Activated CD4-positive, CD25-positive, alpha-beta regulatory T cell treated with anti-CD3 and anti-CD28 coated beads, Interleukin-2, amount 50 U/mL, for 24 hours (primary cell): Measurements from ENCODE around the gene SVBP.
"Not testable (repeated sequence)": the region's sequence is repeated elsewhere in the genome, so short reads cannot be mapped to it uniquely, and the experiment has no call there.

Experiments used
- ATAC-seq, 2 donors: fragments of 150-1000 bp; cut with Tn5 transposase; one replicate each; pipeline ENCODE4 v1.10.0; 2021; ENCODE audit warnings: mild to moderate bottlenecking in 1 of 2, moderate library complexity in 1 of 2

SVBP gene

DNA sequence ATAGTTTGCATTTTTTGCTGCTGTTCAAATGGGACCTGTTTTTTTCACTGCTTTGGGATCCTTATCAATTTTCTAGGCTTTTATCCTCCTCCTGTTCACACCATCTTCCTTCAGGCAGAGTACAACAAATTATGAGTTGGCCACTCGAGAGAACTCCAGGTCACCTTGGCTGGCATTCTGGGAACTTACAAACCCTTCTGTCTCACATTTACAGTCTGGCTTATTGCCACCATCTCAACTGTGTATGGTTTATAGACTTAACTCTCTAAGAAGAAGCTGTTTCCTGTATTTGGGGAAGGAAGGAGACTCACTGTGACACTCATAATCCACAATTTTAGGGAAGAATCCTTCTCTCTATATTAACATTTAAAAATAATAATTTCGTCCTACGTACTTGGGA lies 23.8 kb upstream of the SVBP start:
- ATAC-seq, result no peak

DNA sequence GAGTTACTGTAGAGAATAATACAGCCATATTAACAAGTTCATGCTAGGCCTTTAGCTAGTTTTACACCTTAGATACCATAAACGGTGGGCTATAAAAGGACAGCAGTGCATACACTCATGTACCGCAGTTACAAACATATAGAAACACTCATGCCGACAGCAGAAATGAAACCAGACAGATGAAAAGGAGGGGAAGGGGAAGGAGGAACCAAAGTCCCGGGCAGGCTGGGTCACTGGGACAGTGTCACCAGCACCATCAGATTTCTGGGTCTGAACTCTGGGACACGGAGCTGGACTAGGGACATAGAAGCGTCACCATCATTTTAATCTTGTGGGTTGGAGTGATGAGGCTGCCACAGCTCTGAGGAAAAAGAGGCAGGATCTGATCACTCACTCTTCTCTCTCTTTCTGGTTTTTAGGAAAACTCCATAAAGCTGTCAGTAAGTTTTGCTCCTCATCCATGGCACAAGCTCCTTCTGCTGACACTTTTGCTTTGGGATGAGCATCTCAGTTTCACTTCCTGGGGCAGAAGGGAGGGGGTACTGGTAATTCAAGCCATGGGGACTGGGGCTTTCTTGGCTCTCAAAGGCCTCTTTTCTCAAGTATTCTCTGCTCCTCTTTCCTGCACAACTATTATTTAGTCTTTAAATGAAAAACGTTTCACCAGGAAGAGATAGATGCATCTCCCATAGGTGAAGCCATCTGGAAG lies 21.4 kb upstream of the SVBP start:
- ATAC-seq, result no peak

DNA sequence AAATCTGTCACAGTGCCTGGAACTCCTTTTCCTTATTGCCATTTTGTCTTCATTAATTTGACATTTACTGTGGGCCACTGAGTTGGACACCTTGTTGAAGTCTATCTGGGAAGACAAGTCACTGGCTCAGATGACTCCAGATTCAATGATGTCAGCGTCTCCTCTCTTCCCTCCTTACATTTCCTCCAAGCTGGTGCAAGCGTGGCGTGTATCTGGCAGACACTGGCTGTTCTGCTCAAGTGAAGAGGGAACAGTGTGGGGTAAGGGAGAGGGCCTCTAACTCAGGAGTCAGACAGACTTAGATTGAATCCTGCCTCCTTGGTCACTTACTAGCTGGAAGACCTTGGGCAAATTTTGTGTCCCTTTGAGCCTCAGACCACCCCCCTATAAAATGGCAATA lies 20.5 kb upstream of the SVBP start:
- no peak for ATAC-seq

DNA sequence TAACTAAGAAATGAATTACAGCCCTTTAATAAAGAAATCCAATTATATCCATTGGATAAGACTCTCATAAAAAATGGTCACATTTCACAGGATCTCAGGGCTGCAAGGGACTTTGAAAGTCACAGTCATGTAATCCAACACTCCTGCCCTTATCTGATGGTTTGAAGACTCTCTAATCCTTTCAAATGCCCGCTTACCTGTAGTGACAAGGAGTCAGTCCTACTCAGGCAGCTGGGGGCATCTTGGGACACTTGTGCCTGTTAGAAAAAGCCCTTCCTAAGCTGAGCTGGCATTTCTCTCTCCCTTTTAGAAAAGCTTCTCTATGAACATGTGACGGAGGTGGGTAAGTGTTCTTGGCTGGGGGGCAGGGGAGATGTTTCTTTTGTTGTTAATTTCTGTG lies 18.2 kb upstream of the SVBP start:
- ATAC-seq, result no peak

DNA sequence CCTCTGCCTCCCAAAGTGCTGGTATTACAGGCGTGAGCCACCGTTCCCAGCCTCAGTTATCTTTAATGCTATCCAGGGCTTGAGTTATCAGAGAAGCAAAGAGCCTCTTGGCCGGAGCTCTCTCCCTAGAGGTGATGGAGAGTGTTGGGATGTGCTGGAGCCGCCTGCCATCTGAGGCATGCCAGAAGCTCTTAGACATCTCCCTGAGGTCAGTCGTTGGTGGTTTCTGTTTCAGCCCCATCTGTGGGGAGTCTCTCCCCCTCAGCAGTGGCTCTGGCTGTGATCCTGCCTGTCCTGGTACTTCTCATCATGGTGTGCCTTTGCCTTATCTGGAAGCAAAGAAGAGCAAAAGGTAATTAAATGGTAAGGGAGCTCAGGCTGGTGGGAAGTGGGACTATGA lies 17.6 kb upstream of the SVBP start:
- no peak for ATAC-seq

DNA sequence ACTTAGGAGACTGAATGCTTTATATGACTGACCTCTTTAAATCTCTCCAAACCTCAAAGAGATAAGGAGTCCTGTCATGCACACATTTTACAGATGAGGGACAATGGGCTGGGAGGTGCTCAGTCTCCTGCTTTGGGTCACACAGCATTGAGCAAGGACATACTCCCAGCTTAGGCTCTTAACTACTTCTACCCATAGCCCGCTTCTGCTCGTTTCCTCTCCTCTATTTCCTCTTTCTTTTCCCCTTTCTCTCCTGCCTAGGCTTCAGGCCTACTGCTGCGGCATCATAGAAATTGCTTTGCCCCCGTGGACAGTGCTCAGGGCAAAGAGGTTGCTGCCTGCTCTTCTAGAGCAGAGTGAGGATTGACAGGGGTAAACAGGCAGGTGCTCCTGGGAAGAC lies 16.8 kb upstream of the SVBP start:
- no peak for ATAC-seq

DNA sequence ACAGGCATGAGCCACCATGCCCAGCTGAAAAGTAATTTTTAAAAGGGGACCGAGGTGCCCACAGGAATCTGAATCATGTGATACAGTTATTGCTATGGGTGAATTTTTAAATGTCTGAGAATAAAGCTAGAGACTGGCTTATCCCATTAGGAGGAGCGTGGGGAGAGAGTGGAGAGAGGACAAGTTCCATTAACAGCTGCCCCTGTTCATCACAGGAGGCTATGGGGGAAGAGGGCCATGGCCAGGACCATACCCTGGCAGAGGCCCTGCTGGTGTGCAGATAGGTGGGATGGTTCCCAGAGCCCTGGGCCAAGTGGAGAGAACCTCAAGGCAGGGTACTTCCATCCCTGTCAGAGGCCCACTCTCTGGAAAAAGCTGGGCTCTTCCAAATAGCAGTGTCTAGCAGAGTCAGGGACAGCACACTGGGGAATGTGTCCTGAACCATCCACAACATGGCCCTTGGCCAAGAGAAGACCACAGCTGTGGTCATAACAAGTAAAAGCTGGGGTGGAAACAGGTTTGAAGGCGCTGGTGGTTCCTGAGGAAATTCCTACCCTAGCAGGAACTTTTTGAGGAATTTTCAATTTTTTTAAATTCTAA lies 15.5 kb upstream of the SVBP start:
- ATAC-seq, result no peak

DNA sequence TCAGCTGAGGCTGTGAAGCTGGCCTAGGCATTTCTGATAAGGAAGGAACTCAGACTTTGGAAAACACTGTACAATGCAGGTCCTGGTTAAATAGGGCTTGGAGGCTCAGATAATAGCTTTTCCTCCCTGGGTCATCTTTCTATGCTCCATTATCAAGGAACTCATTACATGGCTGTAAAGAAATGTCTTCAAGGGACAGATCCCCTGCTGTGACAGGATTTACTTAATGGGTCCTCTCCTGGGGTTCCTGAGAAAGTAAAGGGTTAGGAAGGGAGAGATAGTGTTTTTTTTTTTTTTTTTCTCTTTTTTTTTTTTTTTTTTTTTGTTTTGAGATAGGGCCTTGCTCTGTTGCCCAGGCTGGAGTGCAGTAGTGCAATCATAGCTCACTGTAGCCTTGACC lies 14.1 kb upstream of the SVBP start:
- no peak for ATAC-seq

DNA sequence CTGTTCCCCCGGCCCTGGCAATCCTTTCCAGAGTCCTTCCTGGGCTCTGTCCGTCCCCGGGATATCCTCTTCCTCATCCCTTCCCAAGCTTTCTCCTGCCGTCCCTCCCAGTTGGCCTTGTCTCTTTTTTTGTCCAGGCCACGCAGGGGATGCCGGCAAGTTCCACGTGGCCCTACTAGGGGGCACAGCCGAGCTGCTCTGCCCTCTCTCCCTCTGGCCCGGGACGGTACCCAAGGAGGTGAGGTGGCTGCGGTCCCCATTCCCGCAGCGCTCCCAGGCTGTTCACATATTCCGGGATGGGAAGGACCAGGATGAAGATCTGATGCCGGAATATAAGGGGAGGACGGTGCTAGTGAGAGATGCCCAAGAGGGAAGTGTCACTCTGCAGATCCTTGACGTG lies 13.4 kb upstream of the SVBP start:
- no peak for ATAC-seq

DNA sequence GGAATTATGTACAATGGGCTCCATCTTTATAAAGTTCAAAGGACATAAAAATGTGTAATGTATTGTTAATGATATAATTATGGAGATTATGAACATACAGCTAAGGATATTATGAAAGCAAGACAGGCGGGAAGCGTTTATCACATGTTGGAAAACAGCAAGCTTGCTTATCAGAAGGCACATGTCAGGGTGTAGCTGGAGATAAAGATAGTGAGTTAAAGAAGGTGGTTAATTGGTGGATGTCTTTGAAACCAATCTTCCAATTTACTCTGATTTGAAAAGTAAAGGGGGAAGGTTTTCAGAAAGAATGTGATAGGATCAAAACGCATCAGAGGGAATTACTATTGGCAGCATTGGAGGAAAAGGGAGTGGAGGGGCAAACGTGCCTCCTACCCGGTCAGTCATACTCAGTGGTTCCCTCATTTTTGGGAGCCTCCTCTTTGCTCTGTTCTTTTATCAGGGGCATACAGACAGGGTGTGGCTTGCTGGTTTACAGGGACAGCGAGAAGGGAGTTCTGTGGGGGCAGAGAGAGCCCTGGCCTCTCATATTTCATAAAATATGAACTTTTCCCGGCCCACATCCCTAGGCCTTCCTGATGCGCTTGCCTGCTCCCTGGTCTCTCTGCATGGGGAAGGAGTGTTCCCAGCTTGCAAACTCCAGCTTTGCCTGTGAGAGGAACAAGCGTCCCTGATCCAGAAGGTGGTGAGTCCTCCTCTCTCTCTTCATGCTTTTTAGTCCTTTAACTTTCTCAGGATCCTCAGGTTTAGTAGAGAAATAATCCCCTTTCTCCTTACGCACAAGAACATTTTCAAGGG lies 8.0 kb upstream of the SVBP start:
- no peak for ATAC-seq

DNA sequence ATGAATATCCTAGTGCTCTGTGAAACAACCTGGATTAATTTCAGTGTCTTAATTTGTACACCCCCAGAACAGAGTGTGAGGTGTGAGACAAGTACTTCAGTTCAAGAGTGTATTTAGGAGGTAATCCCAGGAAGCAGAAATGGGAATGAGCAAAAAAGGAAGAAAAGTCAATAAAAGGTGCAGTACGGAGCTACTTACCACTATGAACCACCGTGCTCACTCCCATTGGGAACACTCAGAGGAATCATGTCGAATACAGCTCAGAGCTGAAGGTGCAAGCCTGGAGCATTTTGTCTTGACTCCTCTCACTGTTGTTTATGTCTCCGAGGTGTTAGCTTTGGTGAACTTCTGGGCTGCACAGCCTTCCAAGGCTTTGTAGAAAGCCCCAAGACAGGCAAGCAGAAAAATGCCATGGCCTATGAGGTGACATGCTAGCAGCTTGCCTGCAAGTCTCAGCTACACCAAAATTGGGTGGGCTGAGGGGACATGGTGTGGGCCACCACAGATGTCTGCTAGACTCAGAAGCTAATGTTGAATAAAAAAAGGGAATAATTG lies 7.4 kb upstream of the SVBP start:
- no peak for ATAC-seq

DNA sequence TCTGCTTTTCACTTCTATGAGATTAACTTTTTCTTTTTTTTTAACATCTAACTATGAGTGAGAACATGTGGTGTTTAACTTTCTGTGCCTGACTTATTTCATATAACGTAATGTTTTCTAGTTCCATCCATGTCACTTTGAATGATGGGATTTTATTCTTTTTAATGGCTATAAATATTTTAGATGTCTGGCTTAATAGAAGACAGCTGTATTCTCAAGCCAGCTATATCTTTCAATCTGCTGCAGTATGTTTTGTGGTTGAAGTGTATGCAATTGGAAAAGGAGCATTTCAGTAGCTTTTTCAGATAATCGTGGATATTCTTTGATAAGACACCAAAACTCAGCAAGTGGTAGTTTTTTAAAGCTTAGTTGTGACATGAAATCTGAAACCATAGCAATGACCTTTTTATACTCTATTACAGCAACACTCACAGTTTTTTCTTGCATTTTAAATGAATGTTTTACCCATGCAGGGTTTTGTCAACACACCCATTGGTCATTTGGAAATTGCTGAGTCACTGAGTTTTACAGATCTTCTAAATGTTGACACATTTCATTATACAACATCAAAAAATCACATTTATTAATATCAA lies 5.7 kb upstream of the SVBP start:
- no peak for ATAC-seq

DNA sequence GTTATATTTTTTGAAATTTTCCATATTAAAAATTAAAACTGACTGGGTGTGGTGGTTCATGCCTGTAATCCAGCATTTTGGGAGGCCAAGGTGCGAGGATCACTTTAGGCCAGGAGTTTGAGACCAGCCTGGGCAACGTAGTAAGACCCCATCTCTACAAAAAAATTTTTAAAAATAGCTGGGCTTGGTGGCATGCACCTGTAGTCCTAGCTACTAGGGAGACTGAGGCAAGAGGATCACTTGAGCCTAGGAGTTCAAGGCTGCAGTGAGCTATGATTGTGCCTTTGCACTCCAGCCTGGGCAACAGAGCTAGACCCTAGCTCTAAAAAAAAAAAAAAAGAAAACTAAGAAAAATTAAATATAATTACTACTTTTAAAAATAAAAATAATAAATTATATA lies 4.5 kb upstream of the SVBP start:
- no peak for ATAC-seq

DNA sequence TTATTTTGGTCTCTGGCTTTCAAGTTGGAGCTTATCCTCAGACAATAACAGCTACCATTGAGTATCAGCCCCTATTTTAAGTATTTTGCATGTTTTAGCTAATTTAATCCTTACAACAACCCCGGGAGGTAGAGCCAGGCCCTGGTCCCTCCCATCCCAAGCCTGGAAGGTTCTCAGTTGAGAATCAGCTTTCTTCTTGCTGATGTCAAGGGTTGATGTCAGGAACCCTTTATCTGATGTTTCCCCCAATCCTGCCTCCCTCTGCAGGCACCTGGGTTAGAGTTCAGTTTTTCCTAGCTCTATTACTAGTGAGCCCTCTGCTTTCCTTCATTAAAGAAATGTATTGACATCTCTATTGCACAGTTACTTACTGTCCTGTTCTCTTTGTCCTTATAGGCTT lies 3.6 kb upstream of the SVBP start:
- ATAC-seq, result no peak

DNA sequence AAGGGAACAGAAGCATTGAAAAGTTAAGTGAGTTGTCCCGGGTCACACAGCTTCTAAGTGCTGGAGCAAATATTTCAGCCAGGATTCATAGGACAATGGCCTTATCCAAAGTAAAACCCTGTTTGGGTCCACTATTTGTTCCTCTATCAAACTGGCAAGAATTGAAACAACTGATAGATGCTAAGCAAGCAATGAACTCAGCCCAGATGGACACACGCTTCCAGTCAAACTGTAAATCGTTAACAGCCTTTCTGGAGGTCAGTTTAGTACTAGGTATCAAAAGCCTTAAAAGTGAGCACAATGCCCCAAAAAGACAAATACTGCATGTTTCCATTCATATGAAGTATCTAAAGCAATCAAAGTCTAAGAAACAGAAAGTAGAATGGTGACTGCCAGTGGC lies 779 bp upstream of the SVBP start:
- ATAC-seq, result no peak

DNA sequence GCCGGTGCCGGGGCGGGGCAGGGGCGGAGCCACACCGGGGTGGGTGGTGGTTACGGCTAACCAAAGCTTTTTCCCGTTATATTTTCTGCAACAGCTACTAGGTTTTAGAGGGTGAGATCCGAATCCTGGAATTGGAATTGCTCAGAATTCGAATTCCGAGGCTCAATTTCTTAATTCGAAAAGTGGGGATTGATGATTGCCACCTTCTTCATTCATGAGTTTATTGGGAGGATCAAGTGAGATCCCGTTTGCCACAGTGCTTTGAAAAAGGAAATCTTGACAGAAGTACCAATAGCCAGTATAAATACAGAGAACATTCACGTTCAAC lies 207 bp upstream of the SVBP start:
- no peak for ATAC-seq

DNA sequence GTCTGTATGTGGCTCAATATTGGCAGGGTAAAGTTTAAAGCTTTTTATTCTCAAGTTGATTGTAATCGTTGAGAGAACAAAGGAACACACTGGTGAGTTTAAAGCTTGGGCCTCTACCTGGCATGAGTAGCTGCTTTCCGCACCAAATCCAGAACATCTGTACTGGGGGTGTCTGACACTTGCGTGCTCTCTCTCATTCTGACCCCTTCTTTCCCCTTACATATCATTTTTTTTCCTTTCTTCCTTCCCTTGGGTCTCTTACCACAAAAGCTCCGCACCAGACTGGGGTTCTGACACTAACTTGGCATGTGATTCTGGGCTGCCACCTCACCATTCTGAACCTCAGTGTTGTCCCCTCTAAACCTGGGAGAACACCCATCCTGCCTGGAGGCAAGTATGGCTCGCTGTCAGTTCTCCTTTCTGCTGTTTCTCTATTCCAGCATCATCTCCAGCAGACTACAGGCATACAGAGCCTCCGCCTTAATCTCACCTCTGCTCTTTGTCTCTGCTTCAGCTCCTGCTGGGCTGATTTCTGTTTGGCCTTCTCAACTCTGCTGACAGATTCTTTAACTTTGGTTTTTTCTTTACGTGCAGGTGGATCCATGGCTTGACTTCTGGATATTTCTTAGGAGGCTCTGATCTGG lies 1.1 kb downstream of the SVBP start:
- ATAC-seq, result no peak

DNA sequence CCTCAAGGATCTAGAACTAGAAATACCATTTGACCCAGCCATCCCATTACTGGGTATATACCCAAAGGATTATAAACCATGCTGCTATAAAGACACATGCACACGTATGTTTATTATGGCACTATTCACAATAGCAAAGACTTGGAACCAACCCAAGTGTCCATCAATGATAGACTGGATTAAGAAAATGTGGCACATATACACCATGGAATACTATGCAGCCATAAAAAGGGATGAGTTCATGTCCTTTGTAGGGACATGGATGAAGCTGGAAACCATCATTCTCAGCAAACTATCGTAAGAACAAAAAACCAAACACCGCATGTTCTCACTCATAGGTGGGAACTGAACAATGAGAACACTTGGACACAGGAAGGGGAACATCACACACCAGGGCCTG lies 2.4 kb downstream of the SVBP start:
- ATAC-seq, result not testable (repeated sequence)

DNA sequence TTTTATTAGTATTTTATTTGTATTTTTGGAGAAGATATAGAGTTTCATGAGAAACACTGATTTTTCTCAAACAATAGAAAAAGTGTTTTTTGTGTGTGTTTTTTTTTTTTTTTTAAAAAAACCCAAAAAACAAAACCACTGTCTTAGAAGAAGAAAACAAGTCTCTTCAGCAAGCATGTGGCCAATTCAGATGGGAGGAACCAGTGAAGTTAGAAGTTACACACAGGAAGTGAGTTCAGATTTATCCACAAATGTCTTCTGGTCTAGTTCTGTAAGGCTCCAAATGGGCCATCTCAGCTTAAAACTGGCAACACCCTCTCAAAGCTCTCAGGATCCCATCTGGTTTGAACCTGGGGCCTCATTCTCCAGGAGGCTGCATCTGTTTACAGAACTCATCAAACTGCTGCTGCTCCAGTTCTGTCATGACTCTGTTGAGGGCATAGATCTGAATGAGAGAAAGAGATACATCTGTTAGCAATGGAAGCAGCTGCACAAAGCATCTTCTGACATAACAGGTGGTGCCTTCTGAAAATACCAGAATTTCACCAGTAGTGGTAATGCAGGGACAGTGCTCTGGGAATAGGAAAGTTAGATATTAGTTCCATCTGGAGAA lies 10.0 kb downstream of the SVBP start:
- ATAC-seq, result no peak

DNA sequence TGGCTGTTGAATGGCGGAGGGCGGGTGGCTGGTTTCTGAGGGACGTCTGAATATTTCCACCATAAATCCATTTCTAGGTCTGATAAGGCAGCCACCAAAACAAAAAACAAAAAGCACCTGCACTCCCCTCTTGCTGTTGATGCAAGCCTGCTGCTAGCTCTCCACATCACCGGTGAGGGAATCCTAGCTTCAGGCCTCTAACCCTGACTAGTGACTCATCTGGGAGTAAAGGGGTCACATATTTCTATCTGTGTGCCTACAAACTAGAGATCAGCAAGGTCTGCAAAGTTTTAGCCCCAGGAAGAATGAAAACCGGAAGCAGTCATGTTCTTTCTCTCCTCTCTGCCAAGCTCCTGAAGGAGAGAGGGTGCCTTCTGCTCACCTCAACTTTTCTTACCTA lies 10.6 kb downstream of the SVBP start:
- no peak for ATAC-seq

DNA sequence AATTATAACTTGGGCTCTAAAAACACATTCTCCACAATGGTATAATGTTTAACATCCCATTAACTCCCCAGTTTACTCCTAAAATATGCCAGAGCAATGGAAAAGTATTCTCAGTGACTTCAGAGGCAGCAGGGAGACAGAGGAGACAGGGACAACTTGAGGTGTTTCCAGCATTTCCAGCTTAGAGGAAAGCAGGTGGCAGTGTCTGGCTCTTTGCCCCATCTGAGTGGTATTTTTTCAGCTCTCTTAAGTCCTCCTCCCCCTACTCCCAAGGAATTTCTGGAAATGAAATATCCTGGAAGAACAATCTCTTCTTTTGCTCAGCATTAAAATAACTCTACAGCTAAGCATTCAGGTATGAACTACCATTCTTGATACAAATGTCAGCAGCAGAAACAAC lies 11.0 kb downstream of the SVBP start:
- ATAC-seq, result no peak

DNA sequence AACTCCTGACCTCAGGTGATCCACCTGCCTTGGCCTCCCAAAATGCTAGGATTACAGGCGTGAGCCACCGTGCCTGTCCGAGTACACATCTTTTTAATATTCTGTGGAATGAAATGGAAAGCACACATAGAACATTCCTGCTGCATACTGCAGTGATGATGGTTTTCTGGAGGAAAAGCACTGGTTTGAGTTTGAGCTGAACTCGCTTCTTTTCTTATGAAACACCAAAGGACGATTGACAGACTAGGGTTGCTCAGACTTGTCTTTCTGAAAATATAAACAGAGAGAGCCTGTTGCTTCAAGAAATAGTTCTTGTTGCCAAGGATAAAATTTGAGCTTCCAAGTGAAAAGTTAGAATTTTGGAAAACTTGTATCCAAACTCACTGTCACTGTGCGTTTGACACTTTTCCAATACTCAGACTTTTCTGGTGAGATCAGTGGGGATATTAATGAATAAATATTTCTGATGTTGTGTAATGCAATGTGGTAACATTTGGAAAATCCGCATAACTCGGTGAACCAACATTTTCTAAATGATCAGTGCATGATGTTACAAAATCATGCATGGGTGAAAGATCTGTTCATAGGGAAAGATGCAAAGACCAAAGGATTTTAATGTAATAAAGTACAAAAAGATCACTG lies 15.2 kb downstream of the SVBP start:
- ATAC-seq, result no peak
